Neural cell (in vitro differentiated cells): ENCODE data around the gene FAM174C.

Experiments used
- CTCF ChIP-seq: fragments of 450-650 bp; IDR thresholded peaks from 2 replicates; pipeline ENCODE4 v1.5.1; 2014; ENCODE audit warnings: antibody characterized with exemption, mild to moderate bottlenecking, moderate library complexity; ENCODE audit not compliant: poor library complexity, severe bottlenecking
- EP300 ChIP-seq: fragments of 450-650 bp; conservative IDR thresholded peaks from 2 replicates; pipeline ENCODE4 v1.6.1; 2014; ENCODE audit warnings: antibody characterized with exemption, mild to moderate bottlenecking, moderate library complexity; ENCODE audit not compliant: poor library complexity, severe bottlenecking
- EZH2 ChIP-seq: fragments of 200-600, 300-800 bp; shearing (Covaris generic), sonication (generic); IDR thresholded peaks from 2 replicates; pipeline ENCODE4 v1.6.1; 2014; ENCODE audit warnings: antibody characterized with exemption, low read length, borderline replicate concordance, mild to moderate bottlenecking; ENCODE audit not compliant: insufficient read depth, poor library complexity, severe bottlenecking
- POLR2AphosphoS5 ChIP-seq: IDR thresholded peaks from 2 replicates; pipeline ENCODE4 v1.6.1; 2012
- RAD21 ChIP-seq: fragments of 450-650 bp; conservative IDR thresholded peaks from 2 replicates; pipeline ENCODE4 v1.6.1; 2014; ENCODE audit warnings: antibody characterized with exemption, mild to moderate bottlenecking, moderate library complexity
- SMC3 ChIP-seq: fragments of 450-650 bp; conservative IDR thresholded peaks from 2 replicates; pipeline ENCODE4 v1.6.1; 2014; ENCODE audit warnings: antibody characterized with exemption, mild to moderate bottlenecking, moderate library complexity; ENCODE audit not compliant: poor library complexity
- TAF1 ChIP-seq: IDR thresholded peaks from 2 replicates; pipeline ENCODE4 v1.6.1; 2012; ENCODE audit warnings: low read depth

GRCh38 chr19:1280636-1281568 is 5.6 kb downstream of the FAM174C start:
- TF ChIP-seq CTCF (no peak), POLR2AphosphoS5 (no peak), EZH2 (no peak), SMC3 (no peak), EP300 (no peak), RAD21 (no peak), TAF1 (no peak)
